ENCODE results near the gene KCND3.
A peak's percentile ranks its signal among the peaks of the same experiment; 100 is the strongest.

KCND3 gene

DNA sequence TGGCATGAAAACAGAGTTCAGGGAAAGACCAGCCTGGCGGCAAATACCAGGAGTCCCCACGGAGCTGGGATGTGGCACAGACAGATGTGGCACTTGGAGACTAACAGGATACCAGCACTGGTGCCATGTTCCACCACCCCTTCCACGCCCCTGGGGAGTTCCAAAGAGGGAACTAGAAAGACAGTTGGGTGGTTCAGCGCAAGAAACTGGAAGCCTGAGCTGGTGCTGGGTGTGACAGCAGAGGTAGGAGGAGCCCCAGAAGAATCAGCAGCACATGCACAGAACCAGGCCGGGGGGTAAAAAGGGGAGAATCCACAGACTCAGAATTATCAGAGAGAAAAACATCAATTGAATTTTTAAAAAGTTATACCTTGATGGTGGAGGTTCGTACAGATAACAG lies 211.4 kb downstream of the KCND3 start:
- DNase-seq (ENCODE audit: low read depth), result no peak

- DNase-seq (ENCODE audit: low read depth), result no peak
Observed at GRCh38 chr1:111777301-111777700, 212.2 kb downstream of the KCND3 start.

DNA sequence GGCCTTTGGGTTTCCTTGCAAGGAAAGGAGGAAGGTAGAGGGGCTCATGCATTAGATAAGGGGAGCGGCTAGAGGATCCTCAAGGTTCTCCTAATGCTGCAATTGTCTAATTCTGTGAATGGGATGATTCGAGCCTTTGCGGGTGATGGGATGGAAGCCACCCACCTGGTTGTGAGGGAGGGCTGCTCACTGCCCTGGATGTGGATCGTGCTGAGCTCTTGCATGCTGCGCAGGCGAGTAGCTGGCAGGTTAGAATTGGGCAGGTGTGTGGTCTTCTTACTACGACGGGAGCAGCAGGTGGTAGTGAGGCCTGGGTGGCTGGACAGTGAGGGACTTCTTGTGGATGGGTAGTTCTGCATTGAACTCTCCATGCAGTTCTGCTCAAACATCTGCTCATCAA lies 212.6 kb downstream of the KCND3 start:
- DNase-seq (ENCODE audit: low read depth), result no peak

- no peak for DNase-seq (ENCODE audit: low read depth)
Observed at GRCh38 chr1:111776391-111776790, 213.1 kb downstream of the KCND3 start.

DNA sequence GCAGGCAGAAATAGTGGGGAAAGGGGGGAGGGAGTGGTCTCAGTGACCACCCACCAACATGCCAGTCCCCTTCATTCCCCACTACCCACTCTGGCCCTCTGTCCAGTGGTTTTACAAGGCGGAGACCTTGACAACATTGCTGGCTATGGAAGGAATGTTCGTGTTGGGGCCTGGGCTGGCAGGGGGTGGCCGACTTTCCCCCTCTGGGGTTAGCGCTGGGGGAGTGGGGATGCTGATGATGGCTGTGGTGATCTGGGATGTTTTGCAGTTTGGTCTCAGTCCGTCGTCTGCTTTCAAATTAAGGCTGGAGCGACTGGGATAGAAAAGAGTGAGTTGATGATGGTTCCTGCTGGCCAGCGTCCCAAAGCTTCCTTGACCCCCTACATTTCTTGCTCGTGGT lies 213.5 kb downstream of the KCND3 start:
- no peak for DNase-seq (ENCODE audit: low read depth)

DNA sequence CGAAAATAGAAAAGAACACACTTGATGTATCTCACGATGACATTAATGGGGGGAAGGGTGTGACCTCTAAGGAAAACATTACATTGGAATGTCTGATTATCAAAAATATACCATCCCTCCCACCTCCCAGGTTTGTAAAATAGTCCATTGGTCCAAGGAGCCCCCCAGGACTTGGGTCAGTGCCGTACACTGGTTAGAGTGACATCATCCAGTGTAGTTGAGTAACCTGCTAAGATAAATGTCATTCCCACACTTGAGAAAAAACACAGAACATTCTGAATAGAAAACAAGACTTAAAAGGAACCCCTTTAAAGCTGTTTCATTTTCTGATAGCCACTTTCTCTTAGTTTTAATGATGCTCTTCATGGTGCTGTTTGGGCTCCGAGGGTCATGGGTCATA lies 218.6 kb downstream of the KCND3 start:
- no peak for DNase-seq (ENCODE audit: low read depth)

DNA sequence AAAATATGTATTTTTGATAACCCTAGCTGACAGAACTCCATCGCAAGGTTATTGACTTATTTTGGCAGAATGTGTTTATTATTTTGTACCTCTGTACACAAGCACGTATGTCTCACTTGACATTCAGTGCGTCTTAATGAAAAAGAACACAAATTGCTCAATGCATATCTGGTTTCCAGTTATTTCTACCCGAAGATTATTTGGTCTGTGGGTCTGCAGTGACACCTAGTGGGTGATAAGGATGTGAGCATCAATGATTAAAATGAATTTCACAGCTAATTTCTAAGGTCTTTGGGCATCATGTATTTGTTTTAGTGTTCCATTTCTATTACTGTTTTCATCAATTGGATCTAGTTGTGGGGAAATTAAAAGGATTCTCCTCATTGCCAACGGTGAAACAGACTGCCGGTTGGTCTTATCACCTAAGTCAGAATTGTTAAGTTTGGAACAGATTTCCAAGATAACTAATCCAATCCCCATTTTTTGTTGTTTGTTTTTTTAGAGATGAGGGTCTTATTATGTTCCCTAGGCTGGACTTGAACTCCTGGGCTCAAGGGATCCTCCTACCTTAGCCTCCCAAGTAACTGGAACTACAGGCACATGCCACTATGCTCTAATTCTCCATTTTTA lies 219.8 kb downstream of the KCND3 start:
- DNase-seq (ENCODE audit: low read depth), result no peak

GRCh38 chr1:111768625-111769024 lies 220.8 kb downstream of the KCND3 start:
- DNase-seq (ENCODE audit: low read depth), result no peak

- no peak for DNase-seq (ENCODE audit: low read depth)
Observed at GRCh38 chr1:111768023-111768422, 221.4 kb downstream of the KCND3 start.

DNA sequence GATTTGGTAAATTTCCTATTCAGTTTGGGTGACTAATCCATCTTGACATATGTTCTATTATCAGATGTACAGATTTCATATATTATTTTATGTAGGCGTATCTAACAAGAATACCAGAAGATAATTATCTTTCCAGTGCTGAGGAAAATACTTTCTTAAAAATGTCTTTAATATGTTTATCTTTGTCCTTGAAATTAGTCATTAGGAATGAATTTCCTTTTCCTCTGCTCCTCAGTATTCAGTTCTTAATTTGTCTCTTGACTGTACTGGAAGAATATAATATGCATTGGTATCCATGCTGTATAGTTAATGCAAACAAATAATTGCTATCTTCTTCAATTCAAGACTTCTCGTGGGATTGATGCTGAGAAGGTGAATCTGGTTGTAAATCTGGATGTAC lies 227.1 kb downstream of the KCND3 start:
- no peak for DNase-seq (ENCODE audit: low read depth)

DNA sequence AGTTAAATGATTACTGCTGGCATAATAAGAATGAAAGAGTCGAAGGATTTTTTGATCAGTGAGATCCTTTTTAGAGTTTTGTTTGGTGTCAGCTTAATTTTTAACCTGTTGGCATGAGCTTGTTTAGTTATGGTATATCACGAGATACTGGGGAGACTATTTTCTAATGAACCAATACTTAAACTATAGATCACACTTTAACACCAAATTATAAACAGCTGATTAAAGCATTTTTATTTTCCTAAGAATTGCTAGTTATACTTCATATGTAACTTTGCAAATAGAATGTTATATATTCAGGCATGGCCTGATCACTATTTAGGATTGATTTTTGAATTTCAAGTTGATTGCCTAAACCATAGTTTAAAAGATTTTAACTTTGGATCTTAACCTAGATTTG lies 227.8 kb downstream of the KCND3 start:
- no peak for DNase-seq (ENCODE audit: low read depth)

GRCh38 chr1:111758373-111758772 lies 231.1 kb downstream of the KCND3 start:
- no peak for DNase-seq (ENCODE audit: low read depth)

GRCh38 chr1:111756124-111756513 lies 233.3 kb downstream of the KCND3 start:
- DNase-seq (ENCODE audit: low read depth), result no peak

- DNase-seq (ENCODE audit: low read depth), result peak; percentile 89
Observed at GRCh38 chr1:111755331-111756123, 233.9 kb downstream of the KCND3 start, which contains the start of gene DDX20. TSS of gene DDX20 (plus strand) at chr1:111755901. CDS start at chr1:111755925, 24 bp downstream.

DNA sequence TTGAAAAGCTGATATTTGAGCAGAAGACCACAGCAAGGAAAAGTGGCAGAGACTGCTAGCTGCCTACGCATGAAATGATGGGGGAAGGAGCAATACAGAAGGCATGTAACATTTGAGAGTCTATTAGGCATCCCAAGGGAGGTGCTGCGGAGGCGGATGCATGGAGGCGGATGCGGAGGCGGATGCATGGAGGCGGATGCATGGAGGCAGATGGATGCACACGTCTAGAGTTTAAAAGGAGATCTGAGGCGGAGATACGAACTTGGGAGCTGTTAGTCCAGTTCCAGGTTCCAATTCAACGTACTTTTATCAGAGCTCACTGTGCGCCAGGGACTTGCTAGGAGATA lies 234.5 kb downstream of the KCND3 start:
- peak; percentile 15 for DNase-seq (ENCODE audit: low read depth)

- no peak for DNase-seq (ENCODE audit: low read depth)
Observed at GRCh38 chr1:111751906-111752575, 237.4 kb downstream of the KCND3 start.

GRCh38 chr1:111750856-111751255 lies 238.6 kb downstream of the KCND3 start:
- no peak for DNase-seq (ENCODE audit: low read depth)

GRCh38 chr1:111749628-111750027 lies 239.8 kb downstream of the KCND3 start:
- no peak for DNase-seq (ENCODE audit: low read depth)

GRCh38 chr1:111747947-111748346 lies 241.5 kb downstream of the KCND3 start:
- no peak for DNase-seq (ENCODE audit: low read depth)

DNA sequence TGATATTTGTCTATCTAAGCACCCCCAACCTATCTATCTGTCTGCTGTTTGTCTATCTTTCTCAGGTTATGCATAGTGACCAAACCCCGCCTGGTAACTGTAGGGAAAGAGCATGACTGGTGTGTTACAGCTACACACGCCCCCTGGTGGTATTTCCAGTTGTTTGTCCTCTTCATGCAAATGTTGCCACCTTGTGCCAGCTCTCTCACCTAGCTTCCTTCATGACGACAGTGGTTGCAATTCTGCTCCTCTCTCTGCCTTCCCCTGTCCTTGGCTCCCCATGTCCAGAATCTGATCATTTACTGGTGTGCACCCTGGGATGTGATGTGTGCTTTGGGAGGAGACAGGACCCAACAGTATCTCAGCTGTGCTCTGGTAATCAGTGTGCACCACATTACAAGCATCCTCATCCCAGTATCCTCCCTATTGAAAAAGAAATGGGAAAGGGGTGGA lies 242.2 kb downstream of the KCND3 start:
- DNase-seq (ENCODE audit: low read depth), result peak; percentile 26

DNA sequence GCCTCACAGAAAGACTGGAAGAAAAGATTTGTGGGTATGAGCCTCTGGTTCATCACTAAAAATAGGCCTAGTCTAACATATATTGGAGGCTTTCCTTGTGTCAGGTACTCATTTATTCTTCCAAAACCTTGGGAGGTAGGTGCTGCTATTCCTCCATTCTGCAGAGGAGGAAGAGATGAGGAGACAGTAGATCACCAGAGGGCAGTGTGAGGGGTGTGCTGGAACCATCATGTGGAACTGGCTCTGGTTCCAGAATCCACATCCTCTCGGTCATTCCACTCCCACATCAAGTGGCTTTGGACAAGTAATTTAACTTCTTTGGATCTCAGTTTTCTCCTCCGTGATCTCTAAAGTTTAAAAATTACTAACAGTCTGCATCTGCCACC lies 242.9 kb downstream of the KCND3 start:
- DNase-seq (ENCODE audit: low read depth), result no peak

GRCh38 chr1:111745675-111746613 lies 243.5 kb downstream of the KCND3 start:
- DNase-seq (ENCODE audit: low read depth), result no peak

All from stimulated activated CD8-positive, alpha-beta memory T cell treated with anti-CD3 and anti-CD28 coated beads, Interleukin-12 subunit alpha, Interleukin-12 subunit beta, amount 100 ng/mL, for 4 hours (primary cell).